ENCODE data around the gene PKD1L1.

- TF ChIP-seq, protein P1, sequence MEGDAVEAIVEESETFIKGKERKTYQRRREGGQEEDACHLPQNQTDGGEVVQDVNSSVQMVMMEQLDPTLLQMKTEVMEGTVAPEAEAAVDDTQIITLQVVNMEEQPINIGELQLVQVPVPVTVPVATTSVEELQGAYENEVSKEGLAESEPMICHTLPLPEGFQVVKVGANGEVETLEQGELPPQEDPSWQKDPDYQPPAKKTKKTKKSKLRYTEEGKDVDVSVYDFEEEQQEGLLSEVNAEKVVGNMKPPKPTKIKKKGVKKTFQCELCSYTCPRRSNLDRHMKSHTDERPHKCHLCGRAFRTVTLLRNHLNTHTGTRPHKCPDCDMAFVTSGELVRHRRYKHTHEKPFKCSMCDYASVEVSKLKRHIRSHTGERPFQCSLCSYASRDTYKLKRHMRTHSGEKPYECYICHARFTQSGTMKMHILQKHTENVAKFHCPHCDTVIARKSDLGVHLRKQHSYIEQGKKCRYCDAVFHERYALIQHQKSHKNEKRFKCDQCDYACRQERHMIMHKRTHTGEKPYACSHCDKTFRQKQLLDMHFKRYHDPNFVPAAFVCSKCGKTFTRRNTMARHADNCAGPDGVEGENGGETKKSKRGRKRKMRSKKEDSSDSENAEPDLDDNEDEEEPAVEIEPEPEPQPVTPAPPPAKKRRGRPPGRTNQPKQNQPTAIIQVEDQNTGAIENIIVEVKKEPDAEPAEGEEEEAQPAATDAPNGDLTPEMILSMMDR (conservative IDR thresholded peaks at IDR 0.05; ENCODE audit: low read depth, low read length) = no peak
- TF ChIP-seq EZH2 (IDR thresholded peaks at IDR 0.05; ENCODE audit: borderline replicate concordance, low read depth, low read length, poor library complexity, severe bottlenecking) = no peak
Observed at GRCh38 chr7:47816647-47817046, 131.6 kb downstream of the PKD1L1 start.
